PC-9 (cell line): Measurements from ENCODE around the gene SCD5. TPM values are rescaled to one million over a fixed set of nuclear protein-coding genes. Genes with fewer than 3 reads are reported as not detected.

ENCODE experiments used
- BruUV-seq: library from RNA; stranded (reverse); fragments of 400-500 nt; replicated peaks from 2 replicates; lab custom pipeline; 2021; lab: Mats Ljungman, UMichigan
- CTCF ChIA-PET: fragments of 300-600 bp; sonication (Branson Sonifier 250); formaldehyde crosslinking; loops from one replicate; lab custom pipeline; 2022; ENCODE audit warnings: antibody characterized with exemption; lab: Charles Lee
- POLR2A ChIA-PET: fragments of 300-600 bp; sonication (Branson Sonifier 250); formaldehyde crosslinking; loops from one replicate; lab custom pipeline; 2022; ENCODE audit warnings: antibody characterized with exemption; ENCODE audit not compliant: unreplicated experiment; lab: Charles Lee
- DNase-seq, 2 experiments: peaks; one replicate each; pipeline versions ENCODE4 v3.0.0 to v3.0.0-alpha.2; 2015 to 2022; ENCODE audit warnings: mixed read lengths in 1 of 2
- H2AFZ ChIP-seq: fragments of 200-600 bp; sonication (generic); 2 replicates; pipeline ENCODE4 v1.8.1; 2017; ENCODE audit warnings: antibody characterized with exemption
- H3F3A ChIP-seq: fragments of 200-600 bp; sonication (generic); 2 replicates; pipeline ENCODE4 v1.8.1; 2017; ENCODE audit warnings: antibody characterized with exemption, mild to moderate bottlenecking, low read depth; ENCODE audit not compliant: insufficient read depth
- H3K27ac ChIP-seq: fragments of 200-600 bp; sonication (generic); 2 replicates; pipeline ENCODE4 v1.6.1; 2016; ENCODE audit warnings: mixed run types
- H3K27me3 ChIP-seq: fragments of 200-600 bp; sonication (generic); 2 replicates; pipeline ENCODE4 v1.6.1; 2016; ENCODE audit warnings: low read depth, mixed run types; ENCODE audit not compliant: insufficient read depth
- H3K36me3 ChIP-seq: fragments of 200-600 bp; sonication (generic); 2 replicates; pipeline ENCODE4 v1.6.1; 2016; ENCODE audit warnings: low read depth, mixed run types
- H3K4me1 ChIP-seq: fragments of 200-600 bp; sonication (generic); replicated peaks from 2 replicates; pipeline ENCODE4 v1.6.1; 2016; ENCODE audit warnings: mixed run types; ENCODE audit not compliant: insufficient read depth
- H3K4me2 ChIP-seq: fragments of 200-600 bp; sonication (generic); 2 replicates; pipeline ENCODE4 v1.6.1; 2017; ENCODE audit warnings: mixed run types
- H3K4me3 ChIP-seq: fragments of 200-600 bp; sonication (generic); 2 replicates; pipeline ENCODE4 v1.6.1; 2016; ENCODE audit warnings: mixed run types
- H3K79me2 ChIP-seq: fragments of 200-600 bp; sonication (generic); 2 replicates; pipeline ENCODE4 v1.6.1; 2017; ENCODE audit warnings: low read depth, mixed run types
- H3K9me2 ChIP-seq: fragments of 200-600 bp; sonication (generic); 2 replicates; pipeline ENCODE4 v1.8.1; 2017; ENCODE audit warnings: mild to moderate bottlenecking; ENCODE audit not compliant: insufficient read depth
- H3K9me3 ChIP-seq: fragments of 200-600 bp; sonication (generic); 2 replicates; pipeline ENCODE4 v1.8.1; 2016; ENCODE audit warnings: low read depth; ENCODE audit not compliant: insufficient read depth
- H4K20me1 ChIP-seq: fragments of 200-600 bp; sonication (generic); 2 replicates; pipeline ENCODE4 v1.8.1; 2017; ENCODE audit not compliant: insufficient read depth
- CTCF ChIP-seq: fragments of 200-600 bp; sonication (generic); conservative IDR thresholded peaks from 2 replicates; pipeline ENCODE4 v1.6.1; 2017; ENCODE audit warnings: mixed run types, antibody characterized with exemption, mild to moderate bottlenecking, moderate library complexity
- EZH2 ChIP-seq: fragments of 200-600 bp; sonication (generic); IDR thresholded peaks from 2 replicates; pipeline ENCODE4 v1.8.0; 2017; ENCODE audit warnings: antibody characterized with exemption, low read depth
- intact Hi-C: fragments of 100-400 bp; cut with micrococcal nuclease; formaldehyde crosslinking; loops from one replicate; pipeline ENCODE4 v1.10.0; 2022; ENCODE audit not compliant: unreplicated experiment
- total RNA-seq: library from RNA; stranded (reverse); gene quantifications from 2 replicates; pipeline ENCODE4 v1.2.3, GENCODE V29; 2021

Gene SCD5
- total RNA-seq, 1 experiment from 2014 or later = 34.3 TPM

DNA sequence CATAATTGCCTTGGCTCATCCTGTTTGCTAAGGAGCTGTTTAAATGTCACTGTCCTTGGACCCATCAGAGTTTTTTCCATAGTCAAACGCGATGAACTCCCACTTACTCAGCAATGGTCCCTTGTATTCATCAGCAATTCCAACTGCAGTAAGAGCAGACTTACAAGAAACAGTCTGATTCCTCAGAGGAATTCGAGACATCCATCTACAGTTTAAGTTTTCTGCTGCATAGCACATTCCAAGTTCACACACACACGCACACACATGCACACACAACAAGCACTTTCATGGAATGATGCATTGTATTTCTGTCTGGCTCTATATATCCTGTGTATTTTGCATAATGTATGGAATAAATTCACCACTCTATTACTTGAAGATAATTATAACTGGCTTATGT is 204.1 kb downstream of the SCD5 start:
- H3K27me3 ChIP-seq = no peaks in the 10 kb centered on the region
- intact Hi-C loops = no loop called here
- DNase-seq = no peak
- ChIA-PET CTCF (no interaction called here), POLR2A (no interaction called here)
- no peak overlapping the region for H3K27ac ChIP-seq
- no peaks in the 10 kb centered on the region for H4K20me1 ChIP-seq
- TF ChIP-seq EZH2 (no peak), CTCF (no peak)
- H3K36me3 ChIP-seq = no peaks in the 10 kb centered on the region
- no peaks in the 10 kb centered on the region for H3K79me2 ChIP-seq
- no peaks in the 10 kb centered on the region for H3K9me3 ChIP-seq
- no peaks in the 10 kb centered on the region for H3K9me2 ChIP-seq
- no peak overlapping the region for H3K4me2 ChIP-seq
- H3F3A ChIP-seq = no peaks in the 10 kb centered on the region
- H3K4me3 ChIP-seq = no peak overlapping the region
- BruUV-seq = no TSS peak
- no peak overlapping the region for H2AFZ ChIP-seq
- no peaks in the 10 kb centered on the region for H3K4me1 ChIP-seq

DNA sequence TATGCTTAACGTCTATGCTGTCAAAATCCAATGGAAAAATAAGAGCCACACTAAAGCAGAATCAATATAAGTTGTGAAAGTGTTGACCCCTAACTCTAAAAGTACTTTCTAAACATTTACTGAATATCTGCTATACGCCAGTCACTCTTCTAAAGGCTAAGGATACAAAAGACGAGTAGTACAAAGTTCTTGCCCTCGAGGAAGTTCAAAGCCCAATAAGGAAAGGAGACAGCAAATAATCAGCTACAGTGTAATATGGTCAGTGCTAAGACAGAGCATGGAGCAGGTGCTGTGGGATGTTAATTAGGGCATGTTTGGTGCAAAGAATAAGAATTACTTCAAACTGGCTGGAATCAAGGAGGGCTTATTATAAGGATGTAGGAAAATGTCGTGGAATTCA is 205.2 kb downstream of the SCD5 start:
- intact Hi-C loops = no loop called here

DNA sequence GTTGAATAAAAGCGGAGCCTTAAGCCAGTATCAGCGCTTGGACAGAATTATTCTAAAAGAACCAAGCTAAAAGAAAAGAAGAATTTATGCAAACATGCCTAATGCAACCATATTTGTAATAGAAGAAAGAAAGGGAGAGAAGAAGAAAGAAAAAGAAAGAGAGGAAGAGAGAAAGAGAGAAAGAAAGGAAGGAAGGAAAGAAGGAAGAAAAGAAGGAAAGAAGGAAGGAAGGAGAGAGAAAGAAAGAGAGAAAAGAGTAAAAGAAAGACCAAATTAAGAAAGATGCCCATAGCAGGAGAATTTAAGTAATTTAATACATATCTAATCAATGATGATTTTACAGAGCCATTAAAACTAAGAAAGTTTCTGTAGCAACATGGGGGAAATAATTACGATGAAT is 206.0 kb downstream of the SCD5 start:
- POLR2A ChIA-PET = no interaction called here
- no peak for DNase-seq
- H3K27ac ChIP-seq = no peak overlapping the region
- no peak overlapping the region for H3K4me3 ChIP-seq
- no peaks in the 10 kb centered on the region for H3K36me3 ChIP-seq
- CTCF ChIA-PET = interaction anchor here (0.7 kb wide), 1 partner anchor 74 kb away, joined by 4 read pairs; no protein-coding TSS in a partner anchor
- TF ChIP-seq EZH2 (no peak), CTCF (no peak)
- H3K9me2 ChIP-seq = no peaks in the 10 kb centered on the region
- no peak overlapping the region for H2AFZ ChIP-seq
- no peaks in the 10 kb centered on the region for H3K27me3 ChIP-seq
- H3K79me2 ChIP-seq = no peaks in the 10 kb centered on the region
- H3K4me2 ChIP-seq = no peak overlapping the region
- no peaks in the 10 kb centered on the region for H3K4me1 ChIP-seq
- no peaks in the 10 kb centered on the region for H4K20me1 ChIP-seq
- intact Hi-C loops = no loop called here
- BruUV-seq = no TSS peak
- no peaks in the 10 kb centered on the region for H3K9me3 ChIP-seq
- no peaks in the 10 kb centered on the region for H3F3A ChIP-seq

More for the DNA sequence above, 205.2 kb downstream of the SCD5 start:
- no TSS peak for BruUV-seq
- no peak for DNase-seq
- Histone ChIP-seq H3K4me1 (no peaks in the 10 kb centered on the region), H3K4me3 (no peak overlapping the region), H3K27ac (no peak overlapping the region), H3K9me2 (no peaks in the 10 kb centered on the region), H3K4me2 (no peak overlapping the region), H3F3A (no peaks in the 10 kb centered on the region), H3K27me3 (no peaks in the 10 kb centered on the region), H3K9me3 (no peaks in the 10 kb centered on the region), H2AFZ (no peak overlapping the region), H4K20me1 (no peaks in the 10 kb centered on the region), H3K79me2 (no peaks in the 10 kb centered on the region), H3K36me3 (no peaks in the 10 kb centered on the region)
- TF ChIP-seq EZH2 (no peak), CTCF (no peak)
- POLR2A ChIA-PET = no interaction called here
- CTCF ChIA-PET = no interaction called here
